Endothelial cell (in vitro differentiated cells): ENCODE data around the gene ADNP2. TPM values are rescaled to one million over a fixed set of nuclear protein-coding genes. Genes with fewer than 3 reads are reported as not detected.

Source experiments
- DNase-seq: peaks from one replicate; pipeline ENCODE4 v3.0.0; 2021; ENCODE audit warnings: low spot score
- H3K27ac Mint-ChIP-seq: one replicate; pipeline ENCODE4 v1.8.0; 2021; ENCODE audit warnings: mixed read lengths, inconsistent platforms; ENCODE audit not compliant: unreplicated experiment
- H3K27me3 Mint-ChIP-seq: one replicate; pipeline ENCODE4 v1.8.0; 2021; ENCODE audit warnings: mild to moderate bottlenecking, moderate library complexity, mixed read lengths, inconsistent platforms; ENCODE audit not compliant: unreplicated experiment
- H3K36me3 Mint-ChIP-seq: one replicate; pipeline ENCODE4 v1.8.0; 2021; ENCODE audit warnings: mild to moderate bottlenecking, low read depth, mixed read lengths, inconsistent platforms; ENCODE audit not compliant: unreplicated experiment
- H3K4me1 Mint-ChIP-seq: one replicate; pipeline ENCODE4 v1.8.0; 2021; ENCODE audit warnings: mild to moderate bottlenecking, mixed read lengths, inconsistent platforms; ENCODE audit not compliant: unreplicated experiment
- H3K4me3 Mint-ChIP-seq: one replicate; pipeline ENCODE4 v1.8.0; 2021; ENCODE audit warnings: mild to moderate bottlenecking, mixed read lengths, inconsistent platforms; ENCODE audit not compliant: unreplicated experiment
- H3K9me3 Mint-ChIP-seq: one replicate; pipeline ENCODE4 v1.8.0; 2021; ENCODE audit warnings: mixed read lengths, inconsistent platforms; ENCODE audit not compliant: unreplicated experiment
- CTCF ChIP-seq: fragments of 200-600 bp; sonication (generic); IDR thresholded peaks from one replicate; pipeline ENCODE4 v1.5.0; 2021; ENCODE audit warnings: antibody characterized with exemption; ENCODE audit not compliant: unreplicated experiment
- total RNA-seq: library from RNA; stranded (reverse); fragmentation: NEBNext Ultra II Directional; extraction: Animal tissue kit (Norgen Biotek cat#: 25700); gene quantifications from one replicate; pipeline ENCODE4 v1.2.1, GENCODE V29; 2021; ENCODE audit not compliant: unreplicated experiment

ADNP2 gene
- total RNA-seq, 1 donor from 2014 or later = 23.7 TPM

DNA sequence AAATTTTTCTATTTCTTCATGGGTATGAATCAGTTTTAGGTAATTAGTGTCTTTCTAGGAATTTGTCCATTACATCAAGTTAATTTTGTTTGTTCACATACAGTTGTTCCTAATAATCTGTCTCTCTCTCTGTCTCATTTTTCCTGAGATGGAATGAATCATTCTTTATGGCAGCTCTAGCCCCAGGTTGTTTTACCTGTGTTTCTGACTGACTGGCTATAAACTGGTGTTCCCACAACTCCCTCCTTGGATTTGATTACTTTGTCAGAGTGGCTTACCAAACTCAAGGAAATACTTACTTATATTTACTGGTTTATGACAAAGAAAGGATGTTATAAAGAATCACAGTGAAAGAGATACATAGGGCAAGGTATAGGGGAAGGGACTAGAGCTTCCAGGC lies 15.1 kb downstream of the ADNP2 start:
- H3K36me3 Mint-ChIP-seq = peaks cover 4% of the 10 kb centered on the region
- H3K4me1 Mint-ChIP-seq = peaks cover 8% of the 10 kb centered on the region
- no peaks in the 10 kb centered on the region for H3K9me3 Mint-ChIP-seq
- no peak overlapping the region for H3K4me3 Mint-ChIP-seq
- no peak for DNase-seq
- no peak overlapping the region for H3K27ac Mint-ChIP-seq
- TF ChIP-seq CTCF = no peak
- H3K27me3 Mint-ChIP-seq = no peaks in the 10 kb centered on the region

- H3K4me1 Mint-ChIP-seq = no peaks in the 10 kb centered on the region
- peaks cover 3% of the 10 kb centered on the region for H3K36me3 Mint-ChIP-seq
- no peak for TF ChIP-seq CTCF
- peaks cover 1% of the 10 kb centered on the region for H3K27me3 Mint-ChIP-seq
- DNase-seq = no peak
- H3K9me3 Mint-ChIP-seq = no peaks in the 10 kb centered on the region
- H3K27ac Mint-ChIP-seq = no peak overlapping the region
- no peak overlapping the region for H3K4me3 Mint-ChIP-seq
These were observed 17.7 kb downstream of the ADNP2 start for GRCh38 chr18:80126797-80127196.

DNA sequence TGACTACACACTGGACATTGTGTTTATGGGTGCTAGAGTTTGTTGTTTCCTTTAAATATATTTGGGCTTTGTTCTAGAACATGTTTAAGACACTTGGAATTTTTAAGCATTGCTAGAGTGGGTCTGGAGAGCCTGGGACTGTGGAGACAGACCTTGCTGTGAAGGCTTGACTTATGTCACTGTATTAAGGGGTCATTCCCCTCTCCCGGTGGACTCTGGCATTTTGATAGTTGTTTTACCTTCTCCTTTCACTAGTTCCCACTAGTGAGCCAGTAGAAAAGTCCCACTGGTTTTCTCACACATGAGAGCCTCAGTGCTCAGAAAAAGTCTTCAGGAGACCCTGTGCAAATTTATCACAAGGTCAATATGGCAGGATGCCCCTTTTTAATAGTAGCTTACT lies 18.6 kb downstream of the ADNP2 start:
- Mint-ChIP-seq H3K4me1 (peaks cover 3% of the 10 kb centered on the region), H3K27me3 (peaks cover 1% of the 10 kb centered on the region), H3K27ac (no peak overlapping the region), H3K9me3 (no peaks in the 10 kb centered on the region), H3K4me3 (no peak overlapping the region), H3K36me3 (peaks cover 6% of the 10 kb centered on the region)
- DNase-seq = no peak
- TF ChIP-seq CTCF = no peak

GRCh38 chr18:80129672-80130367 lies 20.8 kb downstream of the ADNP2 start:
- no peak overlapping the region for H3K4me3 Mint-ChIP-seq
- DNase-seq = no peak
- H3K27me3 Mint-ChIP-seq = peaks cover 1% of the 10 kb centered on the region
- H3K4me1 Mint-ChIP-seq = peaks cover 3% of the 10 kb centered on the region
- H3K36me3 Mint-ChIP-seq = peaks cover 10% of the 10 kb centered on the region
- TF ChIP-seq CTCF = no peak
- H3K9me3 Mint-ChIP-seq = no peaks in the 10 kb centered on the region
- no peak overlapping the region for H3K27ac Mint-ChIP-seq

GRCh38 chr18:80130555-80130954 lies 21.5 kb downstream of the ADNP2 start:
- Mint-ChIP-seq H3K36me3 (peaks cover 12% of the 10 kb centered on the region), H3K4me1 (peaks cover 3% of the 10 kb centered on the region), H3K27ac (no peak overlapping the region), H3K9me3 (no peaks in the 10 kb centered on the region), H3K27me3 (peaks cover 1% of the 10 kb centered on the region), H3K4me3 (no peak overlapping the region)
- no peak for TF ChIP-seq CTCF
- DNase-seq = no peak
